ENCODE results near the gene IRAK4.

The IRAK4 gene

GRCh38 chr12:43736927-43737440, 21.8 kb upstream of the IRAK4 start:
- Histone ChIP-seq H3K14ac (ENCODE audit: low read length) (no peak overlapping the region), H3K79me1 (ENCODE audit: low read depth, low read length) (no peaks in the 10 kb centered on the region), H3K27me3 (ENCODE audit: control insufficient read depth in 3 of 3, insufficient read depth in 3 of 3, low read depth in 1 of 3, low read length in 3 of 3) (no peaks in the 10 kb centered on the region), H3K9me3 (replicated peaks in 1 of 2; ENCODE audit: control insufficient read depth in 2 of 2, insufficient read depth in 1 of 2, low read depth in 1 of 2, low read length in 2 of 2) (no peaks in the 10 kb centered on the region), H3K9ac (ENCODE audit: low read depth, low read length, poor library complexity) (no peak overlapping the region), H3K4me2 (ENCODE audit: insufficient read depth, low read length, poor library complexity, severe bottlenecking) (no peak overlapping the region), H3K27ac (replicated peaks; ENCODE audit: low read length) (no peak overlapping the region), H3K18ac (ENCODE audit: low read length) (no peak overlapping the region), H3K4me3 (ENCODE audit: low read length in 2 of 2) (no peak overlapping the region), H2AFZ (ENCODE audit: low read length) (no peak overlapping the region), H2AK5ac (ENCODE audit: low read depth, low read length) (no peak overlapping the region), H3K23ac (ENCODE audit: low read depth, low read length, poor library complexity) (no peak overlapping the region), H3K4ac (ENCODE audit: low read length) (no peak overlapping the region), H4K91ac (ENCODE audit: low read depth, low read length, poor library complexity) (no peak overlapping the region), H2BK15ac (ENCODE audit: low read length) (no peak overlapping the region), H4K8ac (ENCODE audit: low read depth, low read length) (no peak overlapping the region), H2BK5ac (ENCODE audit: low read length) (no peak overlapping the region), H3K4me1 (ENCODE audit: control insufficient read depth in 2 of 2, insufficient read depth in 1 of 2, low read depth in 1 of 2, low read length in 2 of 2) (no peaks in the 10 kb centered on the region), H2BK120ac (ENCODE audit: low read depth, low read length) (no peak overlapping the region), H2BK12ac (ENCODE audit: low read length) (no peak overlapping the region), H3K36me3 (replicated peaks in 1 of 2; ENCODE audit: control insufficient read depth in 2 of 2, insufficient read depth in 2 of 2, low read length in 2 of 2) (no peaks in the 10 kb centered on the region)
- no CpG with 5 or more reads among the region's 3 CpGs for WGBS, 2 donors (ENCODE audit: extremely low coverage in 2 of 2, insufficient read length in 2 of 2, insufficient replicate concordance in 1 of 2)
- DNase-seq (ENCODE audit: low spot score): no peak

- Histone ChIP-seq H2BK15ac (ENCODE audit: low read length) (no peak overlapping the region), H4K91ac (ENCODE audit: low read depth, low read length, poor library complexity) (no peak overlapping the region)
Measured at GRCh38 chr12:43737646-43738045, 21.1 kb upstream of the IRAK4 start.

GRCh38 chr12:43740511-43741100, 18.1 kb upstream of the IRAK4 start:
- H3K23ac ChIP-seq (ENCODE audit: low read depth, low read length, poor library complexity): no peak overlapping the region
- no peak overlapping the region for H4K8ac ChIP-seq (ENCODE audit: low read depth, low read length)
- no peak overlapping the region for H3K27ac ChIP-seq (replicated peaks; ENCODE audit: low read length)
- H3K4me3 ChIP-seq (ENCODE audit: low read length in 2 of 2): no peak overlapping the region
- no peak overlapping the region for H3K4me2 ChIP-seq (ENCODE audit: insufficient read depth, low read length, poor library complexity, severe bottlenecking)
- H3K4me1 ChIP-seq (ENCODE audit: control insufficient read depth in 2 of 2, insufficient read depth in 1 of 2, low read depth in 1 of 2, low read length in 2 of 2): no peaks in the 10 kb centered on the region
- no peak overlapping the region for H2AFZ ChIP-seq (ENCODE audit: low read length)
- no peak overlapping the region for H3K14ac ChIP-seq (ENCODE audit: low read length)
- H2BK5ac ChIP-seq (ENCODE audit: low read length): no peak overlapping the region
- H2AK5ac ChIP-seq (ENCODE audit: low read depth, low read length): no peak overlapping the region
- peaks cover 0 to 2% (median 0%) of the 10 kb centered on the region in 3 experiments for H3K27me3 ChIP-seq (ENCODE audit: control insufficient read depth in 3 of 3, insufficient read depth in 3 of 3, low read depth in 1 of 3, low read length in 3 of 3)
- H3K9ac ChIP-seq (ENCODE audit: low read depth, low read length, poor library complexity): no peak overlapping the region
- no peak overlapping the region for H3K4ac ChIP-seq (ENCODE audit: low read length)
- H4K91ac ChIP-seq (ENCODE audit: low read depth, low read length, poor library complexity): no peak overlapping the region
- H3K36me3 ChIP-seq (replicated peaks in 1 of 2; ENCODE audit: control insufficient read depth in 2 of 2, insufficient read depth in 2 of 2, low read length in 2 of 2): peaks cover 0 to 3% of the 10 kb centered on the region in 2 donors
- H2BK120ac ChIP-seq (ENCODE audit: low read depth, low read length): no peak overlapping the region
- H3K9me3 ChIP-seq (replicated peaks in 1 of 2; ENCODE audit: control insufficient read depth in 2 of 2, insufficient read depth in 1 of 2, low read depth in 1 of 2, low read length in 2 of 2): no peaks in the 10 kb centered on the region
- no peak overlapping the region for H3K18ac ChIP-seq (ENCODE audit: low read length)
- DNase-seq (ENCODE audit: low spot score): no peak
- H2BK12ac ChIP-seq (ENCODE audit: low read length): no peak overlapping the region
- no peak overlapping the region for H2BK15ac ChIP-seq (ENCODE audit: low read length)
- no CpG with 5 or more reads among the region's 3 CpGs for WGBS, 2 donors (ENCODE audit: extremely low coverage in 2 of 2, insufficient read length in 2 of 2, insufficient replicate concordance in 1 of 2)
- no peaks in the 10 kb centered on the region for H3K79me1 ChIP-seq (ENCODE audit: low read depth, low read length)

More at GRCh38 chr12:43737646-43738045, 21.1 kb upstream of the IRAK4 start:
- no peak overlapping the region for H3K27ac ChIP-seq (replicated peaks; ENCODE audit: low read length)
- H3K4ac ChIP-seq (ENCODE audit: low read length): no peak overlapping the region
- H2BK120ac ChIP-seq (ENCODE audit: low read depth, low read length): no peak overlapping the region
- H4K8ac ChIP-seq (ENCODE audit: low read depth, low read length): no peak overlapping the region
- H2BK5ac ChIP-seq (ENCODE audit: low read length): no peak overlapping the region
- no peak overlapping the region for H2AFZ ChIP-seq (ENCODE audit: low read length)
- WGBS, 2 donors (ENCODE audit: extremely low coverage in 2 of 2, insufficient read length in 2 of 2, insufficient replicate concordance in 1 of 2): no CpG with 5 or more reads among the region's 2 CpGs
- DNase-seq (ENCODE audit: low spot score): no peak
- no peaks in the 10 kb centered on the region for H3K9me3 ChIP-seq (replicated peaks in 1 of 2; ENCODE audit: control insufficient read depth in 2 of 2, insufficient read depth in 1 of 2, low read depth in 1 of 2, low read length in 2 of 2)
- no peaks in the 10 kb centered on the region for H3K36me3 ChIP-seq (replicated peaks in 1 of 2; ENCODE audit: control insufficient read depth in 2 of 2, insufficient read depth in 2 of 2, low read length in 2 of 2)
- H3K23ac ChIP-seq (ENCODE audit: low read depth, low read length, poor library complexity): no peak overlapping the region
- H3K27me3 ChIP-seq (ENCODE audit: control insufficient read depth in 3 of 3, insufficient read depth in 3 of 3, low read depth in 1 of 3, low read length in 3 of 3): no peaks in the 10 kb centered on the region
- H3K4me2 ChIP-seq (ENCODE audit: insufficient read depth, low read length, poor library complexity, severe bottlenecking): no peak overlapping the region
- no peak overlapping the region for H3K9ac ChIP-seq (ENCODE audit: low read depth, low read length, poor library complexity)
- no peak overlapping the region for H3K18ac ChIP-seq (ENCODE audit: low read length)
- no peaks in the 10 kb centered on the region for H3K4me1 ChIP-seq (ENCODE audit: control insufficient read depth in 2 of 2, insufficient read depth in 1 of 2, low read depth in 1 of 2, low read length in 2 of 2)
- no peak overlapping the region for H2BK12ac ChIP-seq (ENCODE audit: low read length)
- H3K4me3 ChIP-seq (ENCODE audit: low read length in 2 of 2): no peak overlapping the region
- no peak overlapping the region for H3K14ac ChIP-seq (ENCODE audit: low read length)
- no peaks in the 10 kb centered on the region for H3K79me1 ChIP-seq (ENCODE audit: low read depth, low read length)
- no peak overlapping the region for H2AK5ac ChIP-seq (ENCODE audit: low read depth, low read length)

- Histone ChIP-seq H2AK5ac (ENCODE audit: low read depth, low read length) (no peak overlapping the region), H2AFZ (ENCODE audit: low read length) (no peak overlapping the region), H3K4me1 (ENCODE audit: control insufficient read depth in 2 of 2, insufficient read depth in 1 of 2, low read depth in 1 of 2, low read length in 2 of 2) (no peaks in the 10 kb centered on the region), H2BK5ac (ENCODE audit: low read length) (no peak overlapping the region), H3K4me2 (ENCODE audit: insufficient read depth, low read length, poor library complexity, severe bottlenecking) (no peak overlapping the region), H4K8ac (ENCODE audit: low read depth, low read length) (no peak overlapping the region), H3K9me3 (replicated peaks in 1 of 2; ENCODE audit: control insufficient read depth in 2 of 2, insufficient read depth in 1 of 2, low read depth in 1 of 2, low read length in 2 of 2) (no peaks in the 10 kb centered on the region), H3K9ac (ENCODE audit: low read depth, low read length, poor library complexity) (no peak overlapping the region), H3K18ac (ENCODE audit: low read length) (no peak overlapping the region), H3K14ac (ENCODE audit: low read length) (no peak overlapping the region), H3K27me3 (ENCODE audit: control insufficient read depth in 3 of 3, insufficient read depth in 3 of 3, low read depth in 1 of 3, low read length in 3 of 3) (peaks cover 0 to 2% (median 0%) of the 10 kb centered on the region in 3 experiments), H3K79me1 (ENCODE audit: low read depth, low read length) (no peaks in the 10 kb centered on the region), H3K27ac (replicated peaks; ENCODE audit: low read length) (no peak overlapping the region), H2BK120ac (ENCODE audit: low read depth, low read length) (no peak overlapping the region), H3K23ac (ENCODE audit: low read depth, low read length, poor library complexity) (no peak overlapping the region), H3K4me3 (ENCODE audit: low read length in 2 of 2) (no peak overlapping the region), H2BK12ac (ENCODE audit: low read length) (no peak overlapping the region), H2BK15ac (ENCODE audit: low read length) (no peak overlapping the region), H4K91ac (ENCODE audit: low read depth, low read length, poor library complexity) (no peak overlapping the region), H3K4ac (ENCODE audit: low read length) (no peak overlapping the region), H3K36me3 (replicated peaks in 1 of 2; ENCODE audit: control insufficient read depth in 2 of 2, insufficient read depth in 2 of 2, low read length in 2 of 2) (peaks cover 0 to 3% of the 10 kb centered on the region in 2 donors)
- no peak for DNase-seq (ENCODE audit: low spot score)
Measured at GRCh38 chr12:43742106-43742505, 16.6 kb upstream of the IRAK4 start.
